Tibial nerve (tissue), 3 donors: ENCODE measurements around the gene PGF.

ENCODE experiments used
- CTCF ChIP-seq, 5 experiments: fragments of 200-600 bp in 3 of 5; fragments of 450-650 bp in 2 of 5; sonication (generic) in 3 of 5; IDR thresholded peaks; one replicate each; pipeline ENCODE4 v1.5.1; 2016 to 2019; ENCODE audit warnings: antibody characterized with exemption in 5 of 5, mild to moderate bottlenecking in 3 of 5, moderate library complexity in 2 of 5
- POLR2A ChIP-seq, 2 donors: fragments of 450-650 bp; IDR thresholded peaks; one replicate each; pipeline ENCODE4 v1.6.1; 2017; ENCODE audit warnings: antibody characterized with exemption in 2 of 2, mild to moderate bottlenecking in 2 of 2, moderate library complexity in 2 of 2

- TF ChIP-seq CTCF (IDR thresholded peaks at IDR 0.05) (no peak), POLR2A (IDR thresholded peaks at IDR 0.05) (no peak)
These were observed 29.6 kb upstream of the PGF start for GRCh38 chr14:74985028-74985310.
